HepG2 (cell line): ENCODE data around the gene NRAS. TPM values are rescaled to one million over a fixed set of nuclear protein-coding genes. Genes with fewer than 3 reads are reported as not detected.

Experiments used
- AGO1 ChIP-seq: fragments of 200-400 bp; formaldehyde crosslinking; IDR thresholded peaks from 2 replicates; pipeline ENCODE4 v1.6.1; 2017; ENCODE audit warnings: mild to moderate bottlenecking, low read depth, low read length, moderate library complexity; ENCODE audit not compliant: poor library complexity, severe bottlenecking
- AHR ChIP-seq: IDR thresholded peaks from 2 replicates; pipeline ENCODE4 v1.6.1; 2018; ENCODE audit warnings: missing genetic modification reagents, missing compliant biosample characterization
- ARNT2 ChIP-seq: sonication (generic); formaldehyde crosslinking; IDR thresholded peaks from 2 replicates; pipeline ENCODE4 v1.8.0; 2022; ENCODE audit warnings: mild to moderate bottlenecking, low read depth, missing genetic modification reagents, moderate library complexity
- FOXK1 ChIP-seq: sonication (generic); formaldehyde crosslinking; IDR thresholded peaks from 2 replicates; pipeline ENCODE4 v1.4.0; 2020; ENCODE audit warnings: low read depth, missing genetic modification reagents, borderline replicate concordance
- GMEB2 ChIP-seq: IDR thresholded peaks from 2 replicates; pipeline ENCODE4 v1.6.1; 2016; ENCODE audit warnings: missing biosample characterization, missing genetic modification reagents, low read depth
- HNRNPLL ChIP-seq: fragments of 200-400 bp; formaldehyde crosslinking; IDR thresholded peaks from 2 replicates; pipeline ENCODE4 v1.6.1; 2017; ENCODE audit warnings: mild to moderate bottlenecking, low read depth, low read length; ENCODE audit not compliant: poor library complexity, severe bottlenecking
- JARID2 ChIP-seq: sonication (generic); formaldehyde crosslinking; IDR thresholded peaks from 2 replicates; pipeline ENCODE4 v1.8.1; 2023; ENCODE audit warnings: missing genetic modification reagents, inconsistent platforms; ENCODE audit not compliant: insufficient replicate concordance
- KDM5A ChIP-seq: fragments of 200-600 bp; sonication (generic); IDR thresholded peaks from 2 replicates; pipeline ENCODE4 v1.7.0; 2018; ENCODE audit warnings: antibody characterized with exemption, mild to moderate bottlenecking, low read length, borderline replicate concordance
- LCORL ChIP-seq, 2 experiments: fragments of 450-650 bp in 1 of 2; sonication (generic) in 1 of 2; formaldehyde crosslinking in 1 of 2; IDR thresholded peaks; 2 replicates each; pipeline versions ENCODE4 v1.5.0 to v1.6.1; 2017 to 2020; ENCODE audit warnings: antibody characterized with exemption in 1 of 2, missing genetic modification reagents in 1 of 2
- MAX ChIP-seq: IDR thresholded peaks from 2 replicates; pipeline ENCODE4 v1.6.1; 2012; ENCODE audit warnings: inconsistent platforms
- MEF2D ChIP-seq: sonication (generic); formaldehyde crosslinking; IDR thresholded peaks from 2 replicates; pipeline ENCODE4 v1.5.1; 2020; ENCODE audit warnings: mild to moderate bottlenecking, missing genetic modification reagents
- MTERF4 ChIP-seq: sonication (generic); formaldehyde crosslinking; IDR thresholded peaks from 2 replicates; pipeline ENCODE4 v1.8.0; 2023; ENCODE audit warnings: mild to moderate bottlenecking, missing genetic modification reagents
- PATZ1 ChIP-seq: sonication (generic); formaldehyde crosslinking; IDR thresholded peaks from 2 replicates; pipeline ENCODE4 v1.4.0; 2020; ENCODE audit warnings: missing genetic modification reagents
- RBM39 ChIP-seq: fragments of 200-400 bp; formaldehyde crosslinking; IDR thresholded peaks from one replicate; pipeline ENCODE4 v1.6.1; 2018; ENCODE audit warnings: antibody characterized with exemption, mild to moderate bottlenecking, low read depth, low read length; ENCODE audit not compliant: poor library complexity, severe bottlenecking
- SOX13 ChIP-seq, 3 experiments: fragments of 450-650 bp in 1 of 3; sonication (generic) in 1 of 3; formaldehyde crosslinking in 1 of 3; IDR thresholded peaks in 2 of 3; conservative IDR thresholded peaks in 1 of 3; 2 replicates each; pipeline versions ENCODE4 v1.5.0 to v1.6.1; 2016 to 2020; ENCODE audit warnings: antibody characterized with exemption in 1 of 3, mild to moderate bottlenecking in 1 of 3, missing compliant biosample characterization in 1 of 3, missing genetic modification reagents in 1 of 3, moderate library complexity in 1 of 3
- SOX6 ChIP-seq, 2 experiments: fragments of 450-650 bp in 1 of 2; sonication (generic) in 1 of 2; formaldehyde crosslinking in 1 of 2; IDR thresholded peaks; 2 replicates each; pipeline versions ENCODE4 v1.4.0 to v1.6.1; 2017 to 2020; ENCODE audit warnings: antibody characterized with exemption in 1 of 2, mild to moderate bottlenecking in 1 of 2, missing genetic modification reagents in 1 of 2
- ZMYM4 ChIP-seq: sonication (generic); formaldehyde crosslinking; IDR thresholded peaks from 2 replicates; pipeline ENCODE4 v1.8.1; 2023; ENCODE audit warnings: mild to moderate bottlenecking, missing genetic modification reagents
- ZNF691 ChIP-seq: sonication (generic); formaldehyde crosslinking; IDR thresholded peaks from 2 replicates; pipeline ENCODE4 v1.4.0; 2020; ENCODE audit warnings: missing genetic modification reagents, low read depth, mild to moderate bottlenecking, borderline replicate concordance
- polyA plus RNA-seq, 8 experiments: library from polyadenylated mRNA; depleted of rRNA in 3 of 8; stranded (reverse) in 7 of 8; unstranded in 1 of 8; fragments of >200 nt; fragmentation: Illumina TruSeq in 4 of 8; extraction: Trizol in 4 of 8; gene quantifications; 2 replicates each; pipeline versions ENCODE4 v1.2.1 to v1.2.3, GENCODE V29; 2011 to 2016; ENCODE audit warnings: low read depth in 4 of 8, missing spikeins in 1 of 8, mixed read lengths in 1 of 8; ENCODE audit not compliant: insufficient read depth in 1 of 8
- total RNA-seq, 5 experiments: library from RNA; depleted of rRNA; stranded (reverse); fragments of >200 nt; fragmentation: Illumina TruSeq; extraction: Trizol; gene quantifications; 2 replicates each; pipeline ENCODE4 v1.2.3, GENCODE V29; 2016; ENCODE audit warnings: low read depth in 1 of 5

Gene NRAS
- total and polyA plus RNA-seq, 2 of the 13 experiments (the other 11 are each of a cell fraction or from before 2014, with no cell fraction given) = 38.6 to 58.8 TPM

GRCh38 chr1:114716304-114717170 lies at the start of gene NRAS (continued):
- TF ChIP-seq AGO1 (peak; percentile 76), ZNF691 (CRISPR knock-in tag) (no peak), ARNT2 (peak; percentile 56; the same call in 1 of the 2 replicates), RBM39 (peak; percentile 59), SOX13 (IDR thresholded peaks at IDR 0.05) (0 out of 2 replicates have a peak, but pooled peaks have one; percentile 34), SOX13 (CRISPR knock-in tag; conservative IDR thresholded peaks at IDR 0.05 in 1 of 2, IDR thresholded peaks at IDR 0.05 in 1 of 2) (peak in 1 of 2 experiments; percentile 44; a peak in 3 of 4 replicates), PATZ1 (CRISPR knock-in tag) (peak; percentile 93), JARID2 (peak; percentile 28), SOX6 (IDR thresholded peaks at IDR 0.05) (no peak), SOX6 (CRISPR knock-in tag; IDR thresholded peaks at IDR 0.05) (peak; percentile 66; the same call in 1 of the 2 replicates), HNRNPLL (peak; percentile 62), MAX (peak; percentile 98), MEF2D (CRISPR knock-in tag) (peak; percentile 52; the same call in 1 of the 2 replicates), AHR (0 out of 2 replicates have a peak, but pooled peaks have one; percentile 31), MTERF4 (CRISPR knock-in tag) (no peak), KDM5A (peak; percentile 98), FOXK1 (peak; percentile 76; the same call in 1 of the 2 replicates), LCORL (IDR thresholded peaks at IDR 0.05) (no peak), LCORL (CRISPR knock-in tag; IDR thresholded peaks at IDR 0.05) (peak; percentile 57; the same call in 1 of the 2 replicates), GMEB2 (0 out of 2 replicates have a peak, but pooled peaks have one; percentile 30), ZMYM4 (CRISPR knock-in tag) (peak; percentile 90)
